Activated CD4-positive, alpha-beta T cell treated with anti-CD3 and anti-CD28 coated beads for 1 hour (primary cell): ENCODE measurements around the gene NUMB.

Experiments used
- DNase-seq: peaks from one replicate; pipeline ENCODE4 v3.0.0-alpha.2; 2020

NUMB gene

DNA sequence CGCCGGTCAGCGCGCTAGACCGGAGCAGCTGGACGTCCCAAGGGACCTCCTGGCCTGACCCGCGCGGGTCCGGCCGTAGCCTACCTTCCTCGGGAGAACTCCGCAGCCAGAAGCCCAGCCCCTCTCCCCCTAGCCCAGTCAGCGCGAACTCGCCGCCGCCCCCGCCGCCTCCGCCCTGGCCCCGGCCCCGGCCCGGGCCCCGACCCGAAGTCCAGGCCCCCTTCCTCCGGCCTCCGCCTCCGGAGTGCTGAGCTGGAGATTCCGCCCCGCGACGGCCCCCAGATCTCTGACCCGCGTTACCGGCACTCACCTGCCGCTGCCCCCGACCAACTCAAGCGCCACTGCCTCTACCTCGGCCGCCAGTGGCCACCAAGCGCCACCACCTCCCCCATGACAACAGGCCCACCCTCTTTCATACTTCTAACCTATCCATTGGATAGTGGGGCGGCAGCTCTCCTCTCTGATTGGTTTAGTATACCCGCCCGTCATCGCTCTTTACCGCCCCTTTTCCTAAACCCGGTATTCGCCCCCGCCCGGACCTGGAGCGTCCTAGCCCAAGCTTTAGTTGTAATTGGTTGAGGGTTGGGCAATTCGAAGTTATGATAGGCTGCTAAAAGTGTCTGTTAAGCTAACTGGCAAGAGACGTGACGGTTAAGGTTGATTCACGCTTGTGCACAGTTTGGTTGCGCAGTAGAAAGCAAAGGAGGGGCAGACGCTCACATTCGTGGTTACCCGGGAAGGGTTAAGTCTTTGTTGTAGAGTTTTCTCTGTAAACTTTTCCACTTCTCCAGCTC, at the start of gene NUMB:
TSS of gene NUMB (minus strand) at position 364 of the 794 bp plus-strand sequence. CDS start 102,795 bp downstream, outside the sequence.
- DNase-seq, result peak; percentile 93

DNA sequence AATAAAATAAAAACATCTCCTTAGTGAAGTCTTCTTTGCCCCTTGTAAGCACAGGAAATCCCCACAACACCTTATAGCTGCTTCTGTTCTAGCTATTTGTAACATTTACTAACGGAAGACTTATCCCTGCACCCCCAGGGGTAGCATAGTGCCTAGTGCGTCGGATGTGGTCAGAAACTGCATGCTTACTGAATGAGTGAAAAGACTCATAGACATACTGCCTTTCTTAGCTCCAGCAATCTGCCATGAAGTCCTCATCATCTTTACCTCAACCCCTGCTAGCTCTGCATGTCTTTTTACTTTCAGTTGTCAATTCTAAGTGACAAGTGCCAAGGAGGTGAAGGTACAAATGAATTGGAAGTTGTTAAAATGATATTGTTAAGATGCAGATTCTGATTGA, 45.3 kb upstream of the NUMB start:
- DNase-seq, result no peak

DNA sequence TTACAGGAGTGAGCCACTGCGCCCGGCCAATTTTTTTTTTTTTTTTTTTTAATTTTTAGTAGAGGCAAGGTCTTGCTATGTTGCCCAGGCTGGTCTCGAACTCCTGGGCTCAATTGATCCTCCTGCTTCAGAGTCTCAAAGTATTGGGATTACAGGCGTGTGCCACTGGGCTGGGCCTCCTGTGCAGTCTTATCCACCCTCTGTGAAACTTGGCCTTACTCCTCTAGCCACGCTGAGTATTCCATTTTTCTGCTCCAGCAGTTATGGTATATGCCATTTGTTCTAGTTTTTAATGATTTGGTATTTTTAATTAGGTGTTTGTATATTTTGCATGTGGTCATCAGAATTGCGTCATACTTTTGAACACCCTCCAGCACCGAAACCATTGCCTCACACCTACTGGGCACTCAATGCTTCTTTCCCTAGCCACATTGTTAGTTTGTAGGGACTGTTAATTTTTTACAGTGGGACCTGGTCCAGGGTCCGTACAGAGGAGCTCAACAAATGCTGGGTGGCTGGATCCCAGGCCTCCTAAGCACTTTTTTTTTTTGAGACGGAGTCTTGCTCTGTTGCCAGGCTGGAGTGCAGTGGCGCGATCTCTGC, 43.8 kb upstream of the NUMB start:
- DNase-seq, result no peak

DNA sequence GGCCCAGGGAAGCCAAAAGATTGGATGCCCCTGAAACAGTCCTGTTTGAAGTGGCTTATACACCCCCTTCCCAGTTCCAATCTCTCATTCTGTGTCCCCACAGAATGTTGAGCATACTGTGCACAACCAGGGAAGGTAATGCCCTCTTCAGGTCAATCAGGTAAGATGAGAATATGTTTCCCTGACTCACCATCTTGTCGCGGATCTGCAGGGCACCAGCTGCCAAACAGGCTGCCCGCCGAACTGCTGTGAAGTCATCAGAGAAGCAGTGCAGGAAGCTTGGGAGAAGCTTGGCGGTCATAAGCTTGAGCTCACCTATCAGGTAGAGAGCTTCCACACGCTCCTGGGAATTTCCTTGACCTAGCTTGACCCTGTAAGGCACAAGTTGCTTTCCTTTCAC, 42.0 kb upstream of the NUMB start:
- DNase-seq, result no peak

DNA sequence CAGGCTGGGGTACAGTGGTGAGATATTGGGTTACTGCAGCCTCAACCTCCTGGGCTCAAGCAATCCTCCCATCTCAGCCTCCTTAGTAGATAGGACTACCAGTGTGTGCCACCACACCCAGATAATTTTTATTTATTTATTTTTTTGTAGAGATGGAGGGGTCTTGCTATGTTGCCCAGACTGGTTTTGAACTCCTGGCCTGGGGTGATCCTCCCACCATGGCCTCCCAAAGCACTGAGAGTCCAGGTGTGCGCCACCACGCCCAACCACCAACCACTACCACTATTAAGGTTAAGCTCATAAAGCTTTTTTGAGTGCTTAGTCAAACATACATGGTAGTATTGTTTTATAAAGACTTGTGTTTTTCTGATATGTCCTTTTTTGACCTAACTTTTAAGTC, 36.2 kb upstream of the NUMB start:
- no peak for DNase-seq

GRCh38 chr14:73492670-73493069, 34.3 kb upstream of the NUMB start:
- DNase-seq, result no peak

GRCh38 chr14:73492043-73492552, 33.8 kb upstream of the NUMB start:
- no peak for DNase-seq

DNA sequence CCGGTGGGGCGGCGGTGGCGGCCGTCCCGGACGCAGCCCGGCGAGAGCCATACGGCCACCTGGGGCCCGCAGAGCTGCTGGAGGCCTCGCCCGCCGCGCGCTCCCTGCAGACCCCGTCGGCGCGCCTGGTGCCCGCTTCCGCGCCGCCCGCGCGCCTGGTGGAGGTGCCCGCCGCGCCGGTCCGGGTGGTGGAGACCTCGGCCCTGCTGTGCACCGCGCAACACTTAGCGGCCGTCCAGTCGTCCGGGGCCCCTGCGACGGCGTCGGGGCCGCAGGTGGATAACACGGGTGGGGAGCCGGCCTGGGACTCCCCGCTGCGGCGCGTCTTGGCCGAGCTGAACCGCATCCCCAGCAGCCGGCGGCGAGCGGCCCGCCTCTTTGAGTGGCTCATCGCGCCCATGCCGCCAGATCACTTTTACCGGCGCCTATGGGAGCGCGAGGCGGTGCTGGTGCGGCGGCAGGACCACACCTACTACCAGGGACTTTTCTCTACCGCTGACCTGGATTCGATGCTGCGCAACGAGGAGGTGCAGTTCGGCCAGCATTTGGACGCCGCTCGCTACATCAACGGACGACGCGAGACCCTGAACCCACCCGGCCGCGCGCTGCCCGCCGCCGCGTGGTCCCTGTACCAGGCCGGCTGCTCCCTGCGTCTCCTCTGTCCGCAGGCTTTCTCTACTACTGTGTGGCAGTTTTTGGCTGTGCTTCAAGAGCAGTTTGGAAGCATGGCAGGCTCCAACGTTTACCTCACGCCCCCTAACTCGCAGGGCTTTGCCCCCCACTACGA, 33.1 kb upstream of the NUMB start:
- DNase-seq, result peak; percentile 47

DNA sequence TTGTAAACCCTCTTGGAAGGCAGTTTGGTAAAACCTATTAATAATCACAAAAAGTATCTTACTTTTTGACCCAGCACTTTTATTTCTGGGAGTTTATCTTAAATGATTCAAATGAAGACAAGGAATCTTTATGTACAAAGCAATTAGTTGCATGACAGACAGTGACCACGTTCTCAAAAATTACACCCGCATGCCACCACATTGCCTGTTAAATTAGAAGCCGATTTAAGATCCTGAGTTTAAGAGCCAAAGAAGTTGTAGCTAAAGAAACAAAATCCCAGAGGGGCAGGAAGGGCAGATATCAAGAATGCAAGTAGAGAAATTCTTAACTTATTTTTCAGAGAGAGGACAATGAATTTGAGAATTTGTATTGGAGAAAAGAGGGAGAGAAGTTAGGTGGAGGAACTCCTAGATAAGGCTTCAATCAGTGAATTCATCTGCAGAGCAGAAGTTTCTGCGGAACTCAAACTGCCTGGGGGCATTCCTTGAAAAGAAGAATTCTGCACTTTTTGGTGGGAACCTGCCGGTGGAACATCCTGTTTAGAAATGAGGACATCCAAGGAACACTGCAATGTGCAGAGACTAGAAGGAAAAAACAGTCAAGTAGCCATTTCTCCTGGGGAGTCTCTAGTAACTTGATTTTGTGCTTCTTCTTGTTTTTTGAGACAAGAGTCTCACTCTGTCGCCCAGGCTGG, 31.3 kb upstream of the NUMB start:
- no peak for DNase-seq

DNA sequence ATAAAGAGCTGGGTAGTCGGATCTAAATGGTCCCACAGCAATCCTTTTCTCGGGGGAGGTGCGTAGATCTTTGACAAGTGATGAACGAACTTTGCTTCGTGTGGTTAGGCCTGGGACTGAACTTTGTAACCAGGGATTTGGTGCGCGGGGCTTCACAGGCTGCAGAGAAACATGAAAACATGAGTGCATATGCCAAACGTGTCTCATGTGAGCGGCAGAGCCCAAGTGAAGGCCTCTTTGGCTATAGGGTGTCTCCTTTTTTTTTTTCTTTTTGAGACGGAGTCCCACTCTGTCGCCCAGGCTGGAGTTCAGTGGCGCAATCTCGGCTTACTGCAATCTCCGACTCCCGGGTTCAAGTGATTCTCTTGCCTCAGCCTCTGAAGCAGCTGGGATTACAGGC, 20.3 kb upstream of the NUMB start:
- no peak for DNase-seq

DNA sequence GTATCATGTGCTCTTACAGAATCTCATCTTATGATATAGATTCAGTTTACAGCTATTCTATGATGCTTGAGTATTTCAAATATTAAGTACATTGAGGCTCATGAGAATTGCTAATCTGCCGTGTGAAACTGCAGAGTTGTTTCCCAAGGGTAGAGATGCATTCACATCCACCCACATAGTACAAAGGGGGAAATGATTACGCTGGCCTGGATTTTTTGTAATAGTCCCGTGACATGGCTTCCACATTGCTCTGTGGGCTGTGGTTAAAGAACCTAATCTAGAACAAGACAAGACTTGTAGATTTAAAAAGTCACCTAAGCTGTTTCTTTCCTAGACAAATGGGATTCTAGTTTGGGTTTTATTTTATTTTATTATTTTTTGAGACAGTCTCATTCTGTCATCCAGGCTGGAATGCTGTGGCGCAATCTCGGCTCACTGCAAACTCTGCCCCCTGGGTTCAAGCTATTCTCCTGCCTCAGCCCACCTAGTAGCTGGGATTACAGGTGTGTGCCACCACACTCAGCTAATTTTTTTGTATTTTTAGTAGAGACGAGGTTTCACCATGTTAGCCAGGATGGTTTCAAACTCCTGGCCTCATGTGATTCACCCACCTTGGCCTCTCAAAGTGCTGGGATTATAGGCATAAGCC, 19.4 kb upstream of the NUMB start:
- no peak for DNase-seq

- no peak for DNase-seq
Measured at GRCh38 chr14:73476451-73476931, 18.1 kb upstream of the NUMB start.

- DNase-seq, result no peak
Measured at GRCh38 chr14:73474952-73475351, 16.6 kb upstream of the NUMB start.

GRCh38 chr14:73472185-73473114, 14.1 kb upstream of the NUMB start:
- DNase-seq, result no peak

- no peak for DNase-seq
Measured at GRCh38 chr14:73471582-73472184, 13.3 kb upstream of the NUMB start.

GRCh38 chr14:73468828-73469375, 10.6 kb upstream of the NUMB start:
- DNase-seq, result no peak

- no peak for DNase-seq
Measured at GRCh38 chr14:73467800-73468199, 9.5 kb upstream of the NUMB start.

GRCh38 chr14:73467377-73467776, 9.0 kb upstream of the NUMB start:
- peak; percentile 29 for DNase-seq

- DNase-seq, result no peak
Measured at GRCh38 chr14:73466861-73467260, 8.5 kb upstream of the NUMB start.

DNA sequence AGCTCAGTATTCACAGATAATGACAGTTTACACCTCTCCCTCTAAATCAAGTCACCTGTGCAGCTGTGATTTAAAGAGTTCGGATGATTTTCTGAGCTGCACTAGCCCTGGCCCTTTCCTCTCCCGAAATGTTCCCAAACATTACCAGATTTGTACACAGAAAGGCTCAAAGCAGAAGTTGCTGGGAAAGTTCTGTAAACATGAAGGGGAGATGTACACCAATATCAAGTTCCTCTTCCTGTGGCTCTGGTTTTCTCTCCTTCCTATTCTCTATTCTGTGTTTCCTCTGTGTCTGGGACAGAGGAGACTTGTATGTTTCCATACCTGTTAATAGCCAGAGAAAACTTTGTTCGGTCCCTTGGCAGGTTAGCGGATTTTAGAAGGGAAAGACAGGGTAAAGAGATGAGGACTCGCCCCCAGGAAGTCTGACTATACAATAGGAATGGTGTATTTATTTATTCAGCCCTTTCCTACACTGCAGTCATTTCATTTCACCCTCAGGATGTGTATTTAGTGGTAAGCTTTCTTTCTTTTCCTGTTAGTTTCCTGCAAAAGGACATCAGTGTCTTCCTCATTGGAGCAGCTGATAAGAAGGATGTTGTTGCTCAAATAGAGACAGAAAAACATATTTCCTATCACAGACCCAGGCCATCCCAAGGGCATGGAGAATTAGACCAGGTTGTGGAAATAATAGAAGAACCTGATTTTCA, 7.6 kb upstream of the NUMB start:
- no peak for DNase-seq
